H1 (cell line): ENCODE data around the gene MRTFB. TPM values are rescaled to one million over a fixed set of nuclear protein-coding genes. Genes with fewer than 3 reads are reported as not detected.

ENCODE experiments used
- CTCF ChIA-PET: fragments of 300-600 bp; sonication (Branson Sonifier 250); formaldehyde crosslinking; loops from one replicate; lab custom pipeline; 2021; ENCODE audit not compliant: partially characterized antibody; lab: Charles Lee
- POLR2A ChIA-PET: fragments of 300-600 bp; sonication (Branson Sonifier 250); formaldehyde crosslinking; loops from one replicate; lab custom pipeline; 2021; ENCODE audit warnings: inconsistent platforms; ENCODE audit not compliant: partially characterized antibody; lab: Charles Lee
- DNase-seq, 2 experiments: peaks; one replicate each; pipeline versions ENCODE4 v3.0.0 to v3.0.0-alpha.2; 2010 to 2022; ENCODE audit warnings: low spot score in 2 of 2, low read depth in 1 of 2, mixed read lengths in 1 of 2
- FAIRE-seq: peaks from 2 replicates; lab custom pipeline; 2011; peaks lifted over from hg19 to GRCh38; lab: Jason Lieb, UNC
- H2AFZ ChIP-seq: 2 replicates; pipeline ENCODE4 v1.8.1; 2012; ENCODE audit warnings: low read length, inconsistent platforms
- H2AK5ac ChIP-seq: 2 replicates; pipeline ENCODE4 v1.6.1; 2013; ENCODE audit warnings: low read depth, low read length
- H2BK120ac ChIP-seq: replicated peaks from 2 replicates; pipeline ENCODE3; 2013; ENCODE audit warnings: low read depth, low read length, inconsistent platforms
- H2BK12ac ChIP-seq: 2 replicates; pipeline ENCODE4 v1.6.1; 2013; ENCODE audit warnings: low read depth, low read length
- H2BK15ac ChIP-seq: 2 replicates; pipeline ENCODE4 v1.6.1; 2013; ENCODE audit warnings: low read length
- H2BK20ac ChIP-seq: 2 replicates; pipeline ENCODE4 v1.6.1; 2013; ENCODE audit warnings: low read length
- H2BK5ac ChIP-seq: 2 replicates; pipeline ENCODE4 v1.6.1; 2013; ENCODE audit warnings: low read depth, low read length
- H3K14ac ChIP-seq: 2 replicates; pipeline ENCODE4 v1.6.1; 2013; ENCODE audit warnings: inconsistent platforms; ENCODE audit not compliant: insufficient read length
- H3K18ac ChIP-seq: 2 replicates; pipeline ENCODE4 v1.6.1; 2013; ENCODE audit warnings: low read length; ENCODE audit errors: extremely low read depth
- H3K23ac ChIP-seq: 2 replicates; pipeline ENCODE4 v1.6.1; 2013; ENCODE audit warnings: inconsistent platforms; ENCODE audit not compliant: insufficient read length
- H3K23me2 ChIP-seq: 2 replicates; pipeline ENCODE4 v1.6.1; 2013; ENCODE audit warnings: low read depth, low read length
- H3K27ac ChIP-seq: 2 replicates; pipeline ENCODE4 v1.6.1; 2011; ENCODE audit warnings: low read depth, low read length, inconsistent platforms
- H3K27me3 ChIP-seq, 4 experiments: replicated peaks in 1 of 4; 1 replicate in 1 of 4; 2 replicates in 3 of 4; pipeline versions ENCODE4 v1.6.1 to v1.8.1; 2011 to 2013; ENCODE audit warnings: low read length in 3 of 4, mild to moderate bottlenecking in 3 of 4, inconsistent platforms in 2 of 4, mixed read lengths in 2 of 4, moderate library complexity in 1 of 4; ENCODE audit not compliant: control insufficient read depth in 3 of 4, insufficient read depth in 3 of 4; ENCODE audit errors: extremely low read depth in 1 of 4
- H3K36me3 ChIP-seq, 4 experiments: 2 replicates each; pipeline versions ENCODE4 v1.6.1 to v1.8.1; 2011 to 2013; ENCODE audit warnings: mild to moderate bottlenecking in 4 of 4, low read length in 3 of 4, moderate library complexity in 2 of 4, control low read depth in 1 of 4, inconsistent platforms in 1 of 4; ENCODE audit not compliant: insufficient read depth in 4 of 4, control insufficient read depth in 2 of 4
- H3K4ac ChIP-seq: replicated peaks from 2 replicates; pipeline ENCODE3; 2013; ENCODE audit warnings: low read length, low read depth, mixed read lengths, inconsistent platforms; ENCODE audit not compliant: insufficient read length
- H3K4me1 ChIP-seq, 4 experiments: replicated peaks in 1 of 4; 1 replicate in 1 of 4; 2 replicates in 3 of 4; pipeline versions ENCODE4 v1.6.1 to v1.8.1; 2011 to 2013; ENCODE audit warnings: low read length in 3 of 4, inconsistent platforms in 2 of 4, mixed read lengths in 1 of 4; ENCODE audit not compliant: insufficient read depth in 4 of 4, control insufficient read depth in 3 of 4
- H3K4me2 ChIP-seq, 2 experiments: 2 replicates each; pipeline versions ENCODE4 v1.6.1 to v1.8.1; 2011 to 2013; ENCODE audit warnings: low read depth in 2 of 2, low read length in 2 of 2, control low read depth in 1 of 2, inconsistent platforms in 1 of 2, mild to moderate bottlenecking in 1 of 2; ENCODE audit not compliant: insufficient read depth in 1 of 2
- H3K4me3 ChIP-seq, 4 experiments: fragments of 200-600, 300-600 bp in 1 of 4; sonication (generic), shearing (Covaris generic), sonication (Bioruptor Twin) in 1 of 4; 2 replicates each; pipeline versions ENCODE4 v1.5.1 to v1.8.1; 2011 to 2016; ENCODE audit warnings: low read length in 4 of 4, low read depth in 3 of 4, control low read depth in 2 of 4, inconsistent platforms in 2 of 4, mild to moderate bottlenecking in 2 of 4, mixed read lengths in 1 of 4, moderate library complexity in 1 of 4; ENCODE audit not compliant: insufficient read depth in 2 of 4; ENCODE audit errors: extremely low read depth in 1 of 4
- H3K56ac ChIP-seq: replicated peaks from 2 replicates; pipeline ENCODE3; 2013; ENCODE audit warnings: low read depth, mild to moderate bottlenecking, mixed read lengths, low read length, inconsistent platforms; ENCODE audit not compliant: insufficient read length
- H3K79me1 ChIP-seq: 2 replicates; pipeline ENCODE4 v1.6.1; 2013; ENCODE audit warnings: low read depth, low read length, control low read depth
- H3K79me2 ChIP-seq, 2 experiments: 2 replicates each; pipeline versions ENCODE4 v1.6.1 to v1.8.1; 2012 to 2013; ENCODE audit warnings: low read length in 2 of 2, mild to moderate bottlenecking in 2 of 2, inconsistent platforms in 1 of 2; ENCODE audit not compliant: insufficient read depth in 2 of 2, control insufficient read depth in 1 of 2
- H3K9ac ChIP-seq, 4 experiments: replicated peaks in 1 of 4; 1 replicate in 1 of 4; 2 replicates in 3 of 4; pipeline versions ENCODE4 v1.6.1 to v1.8.1; 2011 to 2013; ENCODE audit warnings: low read depth in 3 of 4, low read length in 3 of 4, control low read depth in 2 of 4, mild to moderate bottlenecking in 2 of 4, moderate library complexity in 2 of 4, inconsistent platforms in 1 of 4; ENCODE audit errors: extremely low read depth in 1 of 4
- H3K9me3 ChIP-seq, 2 experiments: 2 replicates each; pipeline versions ENCODE4 v1.6.1 to v1.8.1; 2012 to 2013; ENCODE audit warnings: mild to moderate bottlenecking in 2 of 2, moderate library complexity in 2 of 2, control low read depth in 1 of 2, inconsistent platforms in 1 of 2, low read depth in 1 of 2, low read length in 1 of 2, mixed read lengths in 1 of 2; ENCODE audit not compliant: insufficient read depth in 2 of 2
- H4K20me1 ChIP-seq, 2 experiments: replicated peaks in 1 of 2; 2 replicates each; pipeline versions ENCODE3 to v1.8.1; 2011 to 2013; ENCODE audit warnings: inconsistent platforms in 2 of 2, low read length in 2 of 2, mild to moderate bottlenecking in 1 of 2; ENCODE audit not compliant: insufficient read depth in 2 of 2, control insufficient read depth in 1 of 2
- H4K5ac ChIP-seq: 2 replicates; pipeline ENCODE4 v1.6.1; 2013; ENCODE audit warnings: low read length, low read depth, mixed read lengths, inconsistent platforms; ENCODE audit not compliant: insufficient read length
- H4K8ac ChIP-seq: 2 replicates; pipeline ENCODE4 v1.8.0; 2013; ENCODE audit warnings: mild to moderate bottlenecking, moderate library complexity, low read length, inconsistent platforms; ENCODE audit not compliant: insufficient read depth; ENCODE audit errors: extremely low read depth
- H4K91ac ChIP-seq: replicated peaks from 2 replicates; pipeline ENCODE3; 2013; ENCODE audit warnings: low read length, mixed read lengths, inconsistent platforms; ENCODE audit not compliant: insufficient read length
- ASH2L ChIP-seq: fragments of 200-600, 300-600 bp; sonication (generic); IDR thresholded peaks from one replicate; pipeline ENCODE4 v1.7.1; 2017; ENCODE audit warnings: low read length
- BRCA1 ChIP-seq: IDR thresholded peaks from 2 replicates; pipeline ENCODE4 v1.6.1; 2012; ENCODE audit warnings: low read depth, low read length, improper control_type of control experiment
- CHD1 ChIP-seq: IDR thresholded peaks from 2 replicates; pipeline ENCODE4 v1.6.1; 2012; ENCODE audit warnings: low read depth, low read length, improper control_type of control experiment
- CTBP2 ChIP-seq: IDR thresholded peaks from 2 replicates; pipeline ENCODE4 v1.7.0; 2011; ENCODE audit warnings: borderline replicate concordance, mild to moderate bottlenecking, moderate library complexity, mixed read lengths, low read length; ENCODE audit not compliant: insufficient read depth, insufficient read length
- EGR1 ChIP-seq: IDR thresholded peaks from 2 replicates; pipeline ENCODE4 v1.6.1; 2011; ENCODE audit warnings: low read depth, low read length, borderline replicate concordance
- EZH2 ChIP-seq: fragments of 200-600 bp; sonication (generic); IDR thresholded peaks from 2 replicates; pipeline ENCODE4 v1.7.1; 2012; ENCODE audit warnings: low read depth, mild to moderate bottlenecking, moderate library complexity, low read length, inconsistent platforms; ENCODE audit not compliant: severe bottlenecking
- HDAC6 ChIP-seq: IDR thresholded peaks from one replicate; pipeline ENCODE4 v1.7.1; 2012; ENCODE audit warnings: low read depth, mild to moderate bottlenecking, inconsistent platforms, low read length, moderate library complexity
- KDM4A ChIP-seq: IDR thresholded peaks from one replicate; pipeline ENCODE4 v1.7.1; 2012; ENCODE audit warnings: low read depth, mild to moderate bottlenecking, moderate library complexity, low read length, inconsistent platforms; ENCODE audit not compliant: severe bottlenecking
- POLR2A ChIP-seq, 2 experiments: IDR thresholded peaks; 1 replicate in 1 of 2; 2 replicates in 1 of 2; pipeline ENCODE4 v1.6.1; 2011; ENCODE audit warnings: low read depth in 2 of 2, low read length in 2 of 2, mild to moderate bottlenecking in 2 of 2; ENCODE audit errors: control extremely low read depth in 1 of 2
- POLR2AphosphoS5 ChIP-seq: IDR thresholded peaks from 2 replicates; pipeline ENCODE4 v1.6.1; 2011; ENCODE audit warnings: low read depth, low read length
- SUZ12 ChIP-seq: fragments of 200-600 bp; sonication (generic); IDR thresholded peaks from 2 replicates; pipeline ENCODE4 v1.6.1; 2012; ENCODE audit warnings: mild to moderate bottlenecking, inconsistent platforms, low read length, moderate library complexity, mixed read lengths
- TBP ChIP-seq: IDR thresholded peaks from 2 replicates; pipeline ENCODE4 v1.6.1; 2011; ENCODE audit warnings: low read depth, low read length, improper control_type of control experiment
- USF2 ChIP-seq: IDR thresholded peaks from 2 replicates; pipeline ENCODE4 v1.6.1; 2011; ENCODE audit warnings: low read length, improper control_type of control experiment
- WGBS, 2 experiments: shearing (Covaris generic) in 1 of 2; methylation state at CpG; one replicate each; pipeline versions ENCODE4 v1.1.6 to v1.1.7; 2013 to 2015; ENCODE audit warnings: low lambda C conversion rate in 2 of 2, mixed read lengths in 2 of 2, inconsistent platforms in 1 of 2, low coverage in 1 of 2, missing lambda C conversion rate in 1 of 2; ENCODE audit not compliant: insufficient replicate concordance in 2 of 2, insufficient coverage in 1 of 2, insufficient read length in 1 of 2; ENCODE audit errors: extremely low coverage in 1 of 2, missing lambda C conversion rate in 1 of 2; 5-methylcytosine and 5-hydroxymethylcytosine counted together
- polyA plus RNA-seq, 7 experiments: library from polyadenylated mRNA; depleted of rRNA in 3 of 7; stranded (reverse) in 5 of 7; unstranded in 2 of 7; fragments of >200 nt in 5 of 7; fragments of 200-250 nt in 2 of 7; gene quantifications; 1 replicate in 5 of 7; 2 replicates in 1 of 7; 4 replicates in 1 of 7; pipeline versions ENCODE4 v1.2.1 to v1.2.3, GENCODE V29; 2011 to 2013; ENCODE audit warnings: missing spikeins in 2 of 7, mixed read lengths in 2 of 7
- total RNA-seq: library from RNA; stranded (reverse); fragmentation: NEBNext Ultra II Directional; extraction: Animal tissue kit (Norgen Biotek cat#: 25700); gene quantifications from 2 replicates; pipeline ENCODE4 v1.2.1, GENCODE V29; 2021

The MRTFB gene
- total and polyA plus RNA-seq, 2 of the 8 experiments (the other 6 are each of a cell fraction or from before 2014, with no cell fraction given) = 13.5 to 34.9 TPM

GRCh38 chr16:14241631-14242030 is 170.5 kb downstream of the MRTFB start:
- Histone ChIP-seq H3K9me3 (no peaks in the 10 kb centered on the region), H3K79me2 (no peaks in the 10 kb centered on the region), H3K4me3 (no peak overlapping the region), H2AK5ac (no peak overlapping the region), H2BK12ac (no peak overlapping the region), H3K18ac (no peak overlapping the region), H3K9ac (no peak overlapping the region), H4K8ac (no peak overlapping the region), H4K91ac (no peak overlapping the region), H4K20me1 (no peaks in the 10 kb centered on the region), H3K4ac (no peak overlapping the region), H3K56ac (no peak overlapping the region), H2BK120ac (no peak overlapping the region), H3K4me1 (no peaks in the 10 kb centered on the region), H2AFZ (no peak overlapping the region), H4K5ac (no peak overlapping the region), H3K27me3 (no peaks in the 10 kb centered on the region), H3K79me1 (no peaks in the 10 kb centered on the region; the same call in 1 of the 2 replicates), H3K36me3 (peaks cover 0 to 32% (median 19%) of the 10 kb centered on the region in 4 experiments; a peak in 6 of 8 replicates), H3K23ac (no peak overlapping the region), H3K27ac (no peak overlapping the region), H3K4me2 (no peak overlapping the region), H2BK5ac (no peak overlapping the region), H2BK15ac (no peak overlapping the region), H3K14ac (no peak overlapping the region), H2BK20ac (no peak overlapping the region), H3K23me2 (no peaks in the 10 kb centered on the region)
- ChIA-PET CTCF (interaction anchor here (1.0 to 4.0 kb wide), 5 partner anchors 8 to 318 kb away, joined by 3 to 25 read pairs (median 4); no protein-coding TSS in a partner anchor), POLR2A (interaction anchor here (0.7 kb wide), 1 partner anchor 282 kb away, joined by 3 read pairs; no protein-coding TSS in a partner anchor)
- FAIRE-seq (no peak), DNase-seq (no peak)
- TF ChIP-seq ASH2L (no peak), BRCA1 (no peak), HDAC6 (no peak), POLR2AphosphoS5 (no peak), CHD1 (no peak), KDM4A (no peak), CTBP2 (no peak), TBP (no peak), SUZ12 (no peak), EGR1 (no peak), USF2 (no peak), POLR2A (IDR thresholded peaks at IDR 0.05; ENCODE audit: control extremely low read depth in 1 of 2, low read depth in 2 of 2, low read length in 2 of 2) (no peak), EZH2 (no peak)
- 95% methylated on average over 3 of the region's 3 CpGs; no CpG with 5 or more reads in 1 of the 2 experiments for WGBS, 2 experiments
